Suppressor macrophage treated with lipopolysaccharide for 1 hour (primary cell): ENCODE measurements around the gene FASTK.

ENCODE experiments used
- DNase-seq, 3 donors: peaks; one replicate each; pipeline ENCODE4 v3.0.0-alpha.2; 2020 to 2022

The FASTK gene

DNA sequence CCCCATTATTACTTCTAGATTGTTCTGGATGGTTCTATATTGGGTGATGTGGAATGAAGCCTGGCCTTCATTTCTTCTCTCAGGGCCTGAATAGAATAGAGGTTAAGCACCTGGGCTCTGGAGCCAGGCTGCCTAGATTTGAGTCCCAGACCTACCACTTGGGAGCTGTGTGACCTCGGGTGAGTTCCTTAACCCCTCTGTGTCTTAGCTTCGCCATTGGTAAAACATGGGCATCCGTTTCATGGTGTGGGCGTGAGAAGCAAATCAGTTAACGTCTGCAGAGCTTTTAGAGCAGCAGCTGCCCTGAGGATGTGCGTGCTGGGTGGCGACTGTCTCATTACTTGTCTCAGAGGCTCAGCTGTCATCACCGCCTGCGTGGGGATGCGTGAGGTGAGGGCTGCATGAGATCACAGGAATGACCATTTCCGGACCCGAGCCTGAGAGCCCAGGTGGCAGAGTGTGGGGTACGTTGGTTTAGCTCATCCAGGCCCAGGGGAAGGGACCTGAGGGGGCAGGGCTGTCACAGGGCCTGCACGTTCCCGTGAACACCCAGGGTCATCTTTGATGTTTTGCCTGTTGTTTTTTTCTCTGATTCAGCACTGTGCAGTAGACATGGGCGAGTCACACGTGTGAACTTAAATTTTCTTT lies 15.3 kb upstream of the FASTK start:
- DNase-seq = no peak

DNA sequence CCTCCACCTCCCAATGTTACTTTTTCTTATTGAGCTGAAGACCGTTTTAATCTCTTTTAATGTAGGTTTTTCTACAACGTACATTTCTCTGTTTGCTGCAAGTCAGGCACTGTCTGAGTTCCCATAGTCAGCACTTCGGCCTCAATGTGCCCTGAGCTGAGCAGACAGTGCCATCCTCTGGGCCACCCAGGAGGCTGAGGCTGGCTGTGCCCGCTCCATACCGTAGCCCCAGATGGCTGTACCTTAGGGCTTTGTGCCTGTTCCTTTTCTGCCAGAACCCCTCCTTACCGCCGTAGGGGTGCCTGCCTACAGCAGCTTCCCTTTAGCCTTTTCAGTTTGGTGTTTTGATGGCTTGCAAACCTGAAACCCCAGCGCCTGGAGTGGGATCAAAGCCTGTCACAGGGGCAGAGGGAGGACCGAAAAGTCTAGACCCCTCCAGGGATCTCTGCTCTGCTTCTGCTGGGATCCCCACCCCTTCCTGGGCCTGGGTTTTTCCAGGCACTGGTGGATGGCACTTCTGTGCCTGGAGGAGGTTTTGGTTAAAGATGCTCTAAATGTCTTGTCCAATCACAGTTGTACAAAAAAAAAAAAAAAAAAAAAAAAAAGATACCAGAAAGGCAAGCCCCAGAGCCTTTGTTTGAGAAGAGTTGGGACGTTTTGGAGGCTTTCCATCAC lies 14.7 kb upstream of the FASTK start:
- no peak for DNase-seq

DNA sequence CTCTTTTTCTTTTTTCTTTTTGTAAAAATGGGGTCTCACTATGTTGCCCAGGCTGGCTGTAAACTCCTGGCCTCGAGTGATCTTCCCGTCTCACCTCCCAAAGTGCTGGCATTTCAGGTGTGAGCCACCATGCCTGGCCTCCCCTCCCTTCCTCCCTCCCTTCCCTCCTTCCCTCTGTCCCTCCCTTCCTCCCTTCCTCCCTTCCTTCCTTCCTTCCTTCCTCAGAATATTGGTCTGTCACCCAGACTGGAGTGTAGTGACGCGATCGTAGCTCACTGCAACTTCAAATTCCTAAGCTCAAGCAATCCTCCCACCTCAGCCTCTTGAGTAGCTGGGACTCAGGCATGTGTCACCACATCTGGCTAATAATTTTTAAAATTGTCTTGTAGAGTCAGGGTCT lies 14.1 kb upstream of the FASTK start:
- no peak for DNase-seq

DNA sequence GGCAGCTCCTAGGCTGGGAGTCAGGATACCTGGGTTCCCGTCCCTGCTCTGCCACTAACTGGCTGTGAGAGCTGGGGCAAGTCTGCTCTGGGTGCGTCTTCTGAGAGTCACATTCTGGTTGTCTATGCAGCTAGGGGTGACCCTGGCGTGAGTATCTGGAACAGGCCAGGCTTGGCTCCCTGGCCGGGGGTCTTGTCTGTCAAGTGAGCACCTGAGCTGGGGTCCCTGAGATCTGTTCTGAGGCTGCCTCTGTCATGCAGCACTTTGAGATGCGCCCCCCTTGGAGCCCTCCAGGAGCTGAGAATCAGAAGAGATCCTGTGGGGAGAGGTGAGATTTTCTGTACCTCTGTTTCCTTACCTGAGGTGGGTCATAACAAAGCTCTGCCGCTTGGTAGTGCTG lies 13.1 kb upstream of the FASTK start:
- DNase-seq = no peak

DNA sequence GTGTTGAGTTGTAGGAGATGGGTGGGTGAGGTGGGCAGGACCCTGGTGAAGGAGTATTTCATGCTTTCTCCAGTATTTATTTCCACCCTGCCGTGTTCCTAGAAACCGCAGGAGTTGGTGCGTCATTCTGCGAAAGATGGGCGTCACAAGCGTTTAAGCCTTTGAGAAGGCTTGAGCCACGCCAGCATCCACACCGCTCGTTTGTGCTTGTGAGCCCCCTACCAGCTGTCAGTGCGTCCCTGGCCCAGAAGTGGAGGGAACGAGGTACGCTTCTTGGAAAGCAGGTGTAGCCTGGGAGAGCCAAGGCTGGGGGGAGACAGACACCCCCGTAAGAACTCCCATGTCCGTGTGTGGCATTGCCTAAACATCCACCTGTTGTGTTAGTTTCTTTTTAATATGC lies 11.4 kb upstream of the FASTK start:
- no peak for DNase-seq

DNA sequence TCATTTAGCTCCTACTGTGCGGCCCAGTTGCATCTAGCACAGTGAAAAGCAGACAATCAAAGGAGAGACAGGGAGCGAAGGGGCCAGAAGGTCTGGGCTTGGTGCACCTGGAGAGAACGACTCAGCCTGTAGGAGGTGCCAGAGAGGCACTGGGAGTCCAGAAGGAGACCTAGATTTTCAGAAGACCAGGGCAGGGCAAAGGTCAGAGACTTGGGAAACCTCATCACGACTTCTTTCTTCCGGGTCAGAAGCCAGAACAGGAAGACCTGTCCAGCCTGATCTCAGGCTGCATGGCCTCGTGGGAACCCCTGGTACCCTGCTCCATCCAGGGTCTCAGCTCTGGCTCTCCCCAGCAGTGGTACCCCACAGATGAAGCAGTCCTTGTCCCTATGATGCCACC lies 10.8 kb upstream of the FASTK start:
- peak; percentile 69 to 74 (median 70) for DNase-seq

DNA sequence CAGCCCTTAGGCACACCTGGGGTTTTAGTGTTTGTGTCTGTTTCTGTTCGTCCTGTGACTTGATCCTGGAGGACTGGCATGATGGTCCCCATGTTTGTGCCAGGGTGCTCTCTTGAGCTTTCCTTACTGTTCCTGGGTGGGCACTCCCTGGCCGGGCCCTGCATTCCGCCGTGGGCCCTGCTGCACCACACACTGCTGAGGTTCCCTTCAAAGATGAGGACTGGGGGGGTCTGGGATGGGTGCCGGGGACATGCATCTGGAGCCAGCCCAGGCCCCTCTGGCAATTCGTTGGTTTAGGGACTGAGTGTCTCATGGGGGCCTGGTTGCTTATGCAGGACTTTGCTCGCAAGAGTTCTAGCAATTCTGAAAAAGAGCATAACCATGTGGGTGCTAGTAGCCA lies 10.4 kb upstream of the FASTK start:
- DNase-seq = no peak

DNA sequence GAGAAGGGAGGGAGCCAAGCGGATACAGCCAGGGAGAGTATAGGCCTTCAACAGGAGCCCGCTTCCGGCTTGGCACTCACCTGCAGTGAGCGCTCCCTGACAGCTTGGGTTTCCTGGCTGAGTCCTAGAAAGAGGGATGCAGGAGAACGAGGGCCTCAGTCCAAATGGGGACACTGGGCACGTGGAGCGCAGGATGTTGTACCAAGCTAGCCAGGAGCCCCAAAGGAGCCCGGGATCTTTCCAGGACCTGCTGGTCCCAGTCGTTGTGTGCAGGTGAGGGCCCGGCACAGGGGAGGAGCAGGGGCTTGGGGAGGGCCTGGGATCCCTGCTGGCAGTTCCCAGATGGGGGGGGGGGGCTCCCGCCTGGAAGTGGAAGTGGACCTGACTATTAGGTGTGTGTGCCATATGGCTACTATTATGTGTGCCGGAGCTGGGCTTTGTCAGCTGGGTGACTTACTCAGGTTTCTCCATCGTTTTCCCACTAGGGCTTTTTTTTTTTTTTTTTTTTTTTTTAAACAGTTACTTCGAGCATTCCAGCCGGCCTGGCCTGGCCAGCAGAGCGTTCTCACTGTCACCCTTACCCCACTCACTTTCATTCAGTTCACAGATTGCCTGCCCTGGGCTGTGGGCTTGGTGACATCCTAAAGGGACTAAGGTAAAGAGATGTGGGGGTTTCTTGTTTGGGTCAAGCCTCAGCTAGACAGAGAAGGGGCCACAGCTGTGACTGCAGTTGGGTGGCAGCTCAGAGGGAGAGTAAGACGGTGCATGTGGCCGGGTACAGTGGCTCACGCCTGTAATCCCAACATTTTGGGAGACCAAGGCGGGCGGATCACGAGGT lies 9.5 kb upstream of the FASTK start:
- no peak for DNase-seq

DNA sequence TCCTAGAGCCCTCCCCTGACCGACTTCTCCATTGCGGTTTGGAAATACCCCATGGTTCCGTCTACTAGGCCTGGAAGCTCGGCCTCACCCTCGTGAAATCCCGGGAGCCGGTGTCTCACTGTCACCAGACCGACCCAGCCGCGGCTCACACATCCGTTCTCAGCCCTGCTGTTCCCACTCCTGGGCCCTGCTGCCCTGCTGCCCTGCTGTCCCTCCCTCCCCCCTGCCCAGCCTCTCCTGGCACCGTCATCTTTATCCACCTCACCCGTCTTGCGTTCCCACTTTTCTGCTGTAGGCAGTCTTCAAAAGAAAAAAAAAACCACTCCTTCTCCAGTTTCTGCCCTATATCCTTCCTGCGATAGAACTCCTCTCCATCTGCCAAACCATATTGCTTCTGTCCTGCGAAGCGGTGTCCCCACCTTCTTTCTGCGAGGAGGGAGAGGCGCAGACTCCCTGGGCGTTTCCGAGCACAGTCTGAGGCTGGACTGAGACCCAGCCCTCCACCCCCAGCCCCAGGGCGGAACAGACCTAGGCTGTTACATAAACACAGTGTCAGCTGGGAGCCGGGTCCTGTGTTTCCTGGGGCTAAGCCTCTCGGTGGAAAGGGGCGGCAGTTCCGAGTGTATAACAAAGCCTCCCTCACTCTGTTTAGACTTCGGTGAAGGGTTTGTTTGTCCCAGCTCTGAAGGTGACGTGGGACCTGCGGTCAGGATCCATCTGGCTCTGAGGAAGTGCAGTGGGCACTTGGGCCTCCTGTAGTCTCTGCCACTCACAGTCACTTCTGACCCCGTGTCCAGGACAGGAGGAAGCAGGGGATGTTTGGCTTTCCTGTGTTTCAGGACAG lies 8.5 kb upstream of the FASTK start:
- peak; percentile 98 to 99 (median 99) for DNase-seq

DNA sequence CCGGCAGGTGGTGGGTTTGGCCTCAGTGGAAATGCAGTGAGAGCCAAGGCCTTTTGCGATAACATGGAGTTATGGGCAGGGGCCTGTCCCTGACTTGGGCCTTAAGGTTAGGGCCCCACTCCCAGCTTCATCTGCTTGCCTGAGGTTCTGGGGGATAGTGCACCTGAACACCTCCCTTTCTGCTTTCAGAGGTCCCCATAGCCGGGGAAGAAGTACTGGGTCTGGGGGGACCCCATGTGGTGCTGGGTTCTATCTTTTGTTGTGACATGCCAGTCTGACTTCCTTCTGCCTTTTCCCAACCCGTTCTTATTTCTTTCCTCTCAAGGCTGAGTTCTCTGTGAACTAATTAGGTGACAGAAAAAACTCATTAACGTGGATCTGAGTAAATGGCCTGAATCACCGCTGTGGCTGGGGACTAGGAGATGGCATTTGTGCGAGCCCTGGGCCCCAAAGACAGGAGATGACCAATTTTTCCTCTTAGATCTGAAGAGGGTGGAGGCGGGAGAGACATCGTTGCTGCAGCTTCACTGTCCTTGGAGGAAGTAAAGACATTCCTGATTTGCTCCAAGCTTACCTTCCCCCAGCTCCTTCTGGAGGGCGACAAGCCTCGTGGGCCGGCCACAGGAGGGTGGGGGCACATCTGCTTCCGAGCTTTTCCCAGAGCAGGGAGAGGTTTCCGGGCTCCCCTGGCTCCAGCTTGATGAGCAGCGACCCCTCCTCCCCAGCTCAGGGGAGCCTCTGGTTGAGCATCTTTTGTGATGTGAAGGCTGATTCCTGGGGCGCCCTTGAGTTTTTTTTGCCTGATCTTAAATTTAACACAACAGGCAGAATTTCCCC lies 7.6 kb upstream of the FASTK start:
- peak; percentile 68 to 75 (median 69) for DNase-seq

DNA sequence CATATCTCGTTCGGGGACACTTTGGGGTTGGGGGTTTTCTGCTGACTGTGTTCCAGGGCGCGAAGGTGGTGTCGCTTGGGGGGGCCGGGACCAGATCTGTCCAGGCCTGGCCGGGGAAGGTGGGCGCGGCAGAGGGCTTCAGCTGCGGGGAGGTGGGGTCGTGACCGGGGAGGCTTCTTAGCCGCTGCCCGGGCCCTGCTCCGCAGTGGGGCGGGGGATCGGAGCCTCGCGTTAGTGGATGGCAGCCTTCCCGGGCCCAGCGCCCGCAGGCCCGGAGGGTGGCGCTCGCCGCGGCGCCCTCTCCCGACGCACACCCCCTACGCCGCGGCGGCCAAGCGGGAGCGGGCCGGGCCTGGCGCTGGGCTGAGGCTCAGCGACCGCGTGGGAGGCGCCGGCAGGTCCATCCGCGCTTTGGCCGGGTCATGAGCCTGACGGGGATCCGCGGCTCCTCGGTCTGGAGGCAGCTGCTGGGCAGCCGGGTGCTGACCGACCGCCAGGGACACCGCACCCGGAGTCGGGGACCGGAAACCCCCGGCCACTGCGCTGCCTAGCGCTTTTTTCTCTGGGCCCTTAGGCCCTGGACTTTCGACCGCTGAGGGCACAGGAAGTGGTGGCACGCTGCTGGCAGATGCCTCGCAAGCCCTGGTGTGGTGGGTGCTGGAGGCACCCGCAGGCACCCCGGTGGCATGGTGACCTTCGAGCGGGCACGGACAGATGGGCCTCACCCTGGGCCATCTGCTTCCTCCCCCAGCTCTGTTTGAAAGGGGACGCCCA lies 6.8 kb upstream of the FASTK start:
- peak; percentile 75 to 91 (median 78) for DNase-seq

DNA sequence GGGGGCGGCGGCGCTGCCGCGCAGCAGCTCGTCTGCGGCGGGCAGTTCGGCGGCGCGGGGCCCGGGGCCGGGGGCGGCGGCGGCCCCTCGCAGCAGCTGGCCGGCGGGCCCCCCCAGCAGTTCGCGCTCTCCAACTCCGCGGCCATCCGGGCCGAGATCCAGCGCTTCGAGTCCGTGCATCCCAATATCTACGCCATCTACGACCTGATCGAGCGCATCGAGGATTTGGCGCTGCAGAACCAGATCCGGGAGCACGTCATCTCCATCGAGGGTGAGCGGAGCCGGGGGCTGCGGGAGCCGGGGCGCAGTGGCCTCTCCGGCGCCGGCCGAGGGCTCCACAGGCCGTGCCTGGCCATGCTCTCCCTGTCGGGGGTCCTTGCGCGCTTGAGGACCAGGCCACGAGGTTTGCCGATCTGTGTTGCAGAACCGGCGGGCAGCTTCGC lies 6.2 kb upstream of the FASTK start:
- DNase-seq = peak; percentile 35 to 47 (median 36)

DNA sequence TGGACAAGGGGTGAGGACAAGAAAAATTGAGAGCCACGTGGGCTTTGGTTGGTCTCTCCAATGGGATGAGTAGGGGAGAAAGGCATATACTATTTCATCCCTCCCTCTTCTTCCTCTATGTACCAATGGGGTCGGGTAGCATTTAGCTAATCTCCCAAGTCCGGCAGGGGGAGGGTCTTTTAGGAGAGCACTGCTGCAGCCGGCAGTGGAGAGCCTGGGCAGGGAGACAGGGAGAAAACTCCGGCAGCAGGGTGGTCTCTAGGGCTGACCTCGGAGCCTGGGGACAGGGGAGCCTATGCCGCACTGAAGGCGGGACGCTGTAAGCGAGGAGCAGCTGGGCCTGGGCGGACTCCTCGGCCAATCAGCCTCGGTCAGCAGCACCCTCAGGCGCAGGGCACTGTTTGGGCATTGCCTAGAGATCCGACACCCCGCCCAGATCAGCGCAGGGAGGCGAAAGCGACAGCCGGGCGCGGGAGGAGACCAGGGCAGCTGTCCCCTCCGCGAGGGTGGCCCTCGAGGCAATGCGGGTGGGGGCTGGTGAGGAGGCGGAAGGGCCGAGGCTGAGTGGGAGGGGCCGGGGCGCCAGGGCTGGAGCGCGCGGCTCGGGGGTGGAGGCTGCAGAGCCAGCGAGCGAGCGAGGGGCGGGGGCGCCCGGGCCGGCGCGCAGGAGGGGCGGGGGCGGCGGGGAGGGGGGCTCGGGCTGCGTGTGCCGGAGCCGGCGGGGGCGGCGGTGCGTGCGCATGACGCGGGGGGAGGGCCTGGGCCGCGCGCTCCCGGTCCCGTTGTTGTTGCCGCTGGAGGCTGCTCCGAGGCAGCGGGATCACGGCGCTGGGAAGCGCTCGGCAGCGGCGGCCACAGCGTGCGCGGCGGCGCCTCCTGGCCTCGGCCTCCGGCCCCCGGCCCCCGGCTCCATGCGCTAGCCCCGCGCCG lies 5.3 kb upstream of the FASTK start, which contains the start of gene AGAP3:
Gene AGAP3 (plus strand): TSS at position 785 of the 930 bp plus-strand sequence. CDS start 267 bp downstream, outside the sequence.
- DNase-seq = peak; percentile 87 to 94 (median 88)

DNA sequence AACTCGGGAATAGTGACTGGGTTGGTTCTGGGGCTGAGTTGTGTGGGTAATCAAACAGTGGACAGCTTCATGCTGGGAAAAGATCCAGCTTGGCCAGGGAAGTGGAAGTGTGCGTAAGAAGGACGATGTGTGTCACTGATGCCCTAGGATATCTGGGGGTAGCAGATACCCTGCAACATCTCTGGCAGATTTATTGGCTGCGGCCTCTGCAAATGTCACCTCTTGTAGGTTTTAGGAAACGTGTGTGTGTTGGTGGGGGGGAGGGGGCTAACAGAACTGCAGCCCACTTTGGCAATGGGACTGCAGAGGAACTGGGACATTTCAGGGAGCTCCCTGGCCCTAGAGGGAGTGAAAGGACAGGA lies 4.7 kb upstream of the FASTK start:
- DNase-seq = no peak

DNA sequence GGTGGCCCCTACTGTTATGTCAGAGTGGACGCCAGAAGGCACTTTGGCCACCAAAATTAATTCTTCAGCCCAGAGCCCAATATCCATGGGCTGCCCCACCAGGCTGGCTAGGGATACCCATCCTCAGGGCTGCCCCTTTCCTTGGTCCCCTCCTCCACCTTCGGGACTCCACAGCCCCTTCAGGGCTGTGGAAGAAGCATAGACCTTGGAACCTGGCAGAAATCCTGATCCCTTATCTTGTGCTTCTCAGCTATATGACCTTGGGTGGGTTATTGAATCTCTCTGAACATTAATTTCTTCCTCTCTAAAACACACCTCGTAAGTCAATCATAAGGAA lies 3.2 kb upstream of the FASTK start:
- DNase-seq = no peak

DNA sequence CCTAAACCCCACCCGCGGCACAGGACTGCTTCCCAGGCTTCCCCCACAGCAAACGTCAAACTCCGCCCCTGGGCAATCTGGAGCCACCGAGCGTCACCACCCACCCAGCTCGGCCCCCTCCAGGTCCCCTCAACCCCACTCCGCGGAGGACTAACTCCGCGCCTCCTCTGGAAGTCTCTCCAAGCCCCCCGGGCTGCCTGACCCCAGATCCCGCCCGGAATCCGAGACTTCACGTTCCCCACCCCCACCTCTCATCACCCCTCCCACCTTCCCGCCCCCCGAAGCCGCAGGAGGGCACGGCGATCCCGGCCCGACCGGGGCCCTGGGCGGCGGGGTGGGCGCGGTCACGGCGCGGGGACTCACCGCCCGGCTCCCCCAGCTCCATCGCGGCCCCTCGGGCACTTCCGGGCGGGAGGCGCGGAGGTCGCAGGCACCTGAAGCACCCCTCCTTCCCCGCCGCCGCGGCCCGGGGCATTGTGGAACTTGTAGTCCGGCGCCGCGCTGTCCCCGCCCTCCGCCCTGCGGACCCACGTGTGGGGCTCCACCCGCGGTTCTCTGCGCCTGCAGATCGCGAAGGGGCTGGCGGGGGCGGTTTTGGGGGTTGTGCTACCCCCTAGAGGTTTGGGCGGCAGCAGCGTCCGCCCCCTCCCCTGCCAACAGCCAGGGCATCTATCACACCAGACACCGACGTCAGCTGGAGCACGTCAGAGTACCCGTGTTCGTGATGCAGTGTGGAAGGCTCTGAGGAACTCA lies 2.6 kb upstream of the FASTK start, which contains the start of gene TMUB1:
Gene TMUB1 (minus strand): TSS at position 423 of the 753 bp plus-strand sequence. CDS start 930 bp downstream, outside the sequence.
- peak; percentile 72 to 91 (median 79) for DNase-seq

DNA sequence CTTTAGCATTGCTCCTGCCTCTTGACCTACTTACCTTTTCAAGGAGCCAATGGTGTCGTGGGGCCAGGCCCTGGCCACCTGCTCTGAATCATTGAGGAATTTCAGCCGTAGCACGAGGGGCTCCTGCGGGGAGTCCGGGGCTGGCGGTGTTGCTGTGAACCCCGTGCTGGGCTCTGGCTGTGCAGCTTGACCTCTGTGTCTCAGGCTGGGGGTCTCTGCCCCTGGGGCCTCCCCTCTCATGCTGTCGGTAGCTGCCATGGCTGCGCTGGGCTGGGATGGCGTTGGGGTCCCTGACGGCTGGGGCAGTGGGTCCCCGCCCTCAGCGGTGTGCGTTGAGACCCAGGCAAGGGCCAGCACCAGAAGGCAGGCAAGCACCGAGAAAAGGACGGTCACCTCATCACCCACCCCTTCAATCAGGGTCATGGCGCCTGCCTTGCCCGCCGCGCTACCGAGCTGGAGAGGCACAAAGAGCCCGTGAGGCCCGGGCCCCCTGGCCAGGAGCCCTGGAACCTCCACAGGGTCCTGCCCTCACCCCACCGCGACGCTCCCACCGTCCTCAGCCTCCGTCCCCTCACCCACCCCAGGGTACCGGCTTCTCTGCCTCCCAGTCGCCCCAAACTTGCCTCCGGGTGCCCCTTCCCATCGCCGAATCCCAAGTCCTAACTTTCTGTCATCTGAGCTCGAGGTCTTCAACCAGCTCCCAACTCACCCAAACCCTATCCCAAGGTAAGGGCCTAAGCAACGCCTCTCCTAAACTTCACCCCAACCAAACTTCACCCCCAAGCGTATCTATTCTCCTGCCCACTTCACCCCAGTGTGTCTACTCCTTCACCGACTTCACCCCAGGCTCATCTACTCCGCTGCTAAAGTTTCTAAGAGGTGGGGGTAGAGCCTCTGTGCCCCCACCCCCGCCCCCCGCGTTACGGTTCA lies 1.8 kb upstream of the FASTK start:
- DNase-seq = no peak
